ENCODE results near the gene CAB39. TPM values are rescaled to one million over a fixed set of nuclear protein-coding genes. Genes with fewer than 3 reads are reported as not detected.

Gene CAB39
- total RNA-seq, 1 experiment from 2014 or later: 88.7 TPM

GRCh38 chr2:230706053-230706521 lies 6.6 kb upstream of the CAB39 start:
- intact Hi-C loops (cut with micrococcal nuclease; ENCODE audit: unreplicated experiment): no loop called here
- Mint-ChIP-seq H3K9me3 (ENCODE audit: low read depth, unreplicated experiment) (peaks cover 8% of the 10 kb centered on the region), H3K27ac (ENCODE audit: unreplicated experiment) (peak overlapping the region; percentile 41), H3K4me3 (ENCODE audit: low read depth, unreplicated experiment) (no peak overlapping the region), H3K27me3 (ENCODE audit: unreplicated experiment) (no peaks in the 10 kb centered on the region), H3K36me3 (ENCODE audit: insufficient read depth, unreplicated experiment) (no peaks in the 10 kb centered on the region), H3K4me1 (ENCODE audit: low read depth, unreplicated experiment) (peaks cover 16% of the 10 kb centered on the region)
- CTCF ChIA-PET: no interaction called here
- BruUV-seq (replicated peaks): no TSS peak
- no peak for TF ChIP-seq CTCF (IDR thresholded peaks at IDR 0.05; ENCODE audit: unreplicated experiment)
- peak; percentile 63 for DNase-seq

DNA sequence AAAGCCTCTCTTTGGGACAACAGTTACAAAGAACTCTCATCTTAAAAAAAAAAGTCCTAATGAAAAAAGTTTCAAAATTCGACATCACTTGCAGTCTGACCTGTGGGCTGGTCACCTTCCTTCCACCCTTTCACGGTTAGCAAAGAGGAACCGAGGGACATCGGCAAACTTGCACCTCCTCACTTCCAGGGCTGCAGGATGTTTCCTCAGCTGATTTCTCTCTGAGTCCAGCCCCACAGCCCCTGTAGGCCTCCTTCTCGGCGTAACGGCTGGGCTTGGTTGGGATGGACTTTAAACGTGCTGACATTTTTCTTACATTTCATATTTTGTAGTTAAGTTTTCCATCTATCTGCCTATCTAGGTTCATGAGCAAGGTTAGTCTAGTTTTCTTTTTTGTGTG lies 5.7 kb upstream of the CAB39 start:
- H3K27me3 Mint-ChIP-seq (ENCODE audit: unreplicated experiment): no peaks in the 10 kb centered on the region
- DNase-seq: no peak
- intact Hi-C loops (cut with micrococcal nuclease; ENCODE audit: unreplicated experiment): no loop called here
- no peak for TF ChIP-seq CTCF (IDR thresholded peaks at IDR 0.05; ENCODE audit: unreplicated experiment)
- BruUV-seq (replicated peaks): no TSS peak
- CTCF ChIA-PET: no interaction called here
- peaks cover 8% of the 10 kb centered on the region for H3K9me3 Mint-ChIP-seq (ENCODE audit: low read depth, unreplicated experiment)
- H3K36me3 Mint-ChIP-seq (ENCODE audit: insufficient read depth, unreplicated experiment): peaks cover 5% of the 10 kb centered on the region
- H3K27ac Mint-ChIP-seq (ENCODE audit: unreplicated experiment): no peak overlapping the region
- H3K4me3 Mint-ChIP-seq (ENCODE audit: low read depth, unreplicated experiment): no peak overlapping the region
- H3K4me1 Mint-ChIP-seq (ENCODE audit: low read depth, unreplicated experiment): peaks cover 25% of the 10 kb centered on the region

- CTCF ChIA-PET: no interaction called here
- intact Hi-C loops (cut with micrococcal nuclease; ENCODE audit: unreplicated experiment): no loop called here
These were observed 4.4 kb upstream of the CAB39 start for GRCh38 chr2:230708204-230708603.

DNA sequence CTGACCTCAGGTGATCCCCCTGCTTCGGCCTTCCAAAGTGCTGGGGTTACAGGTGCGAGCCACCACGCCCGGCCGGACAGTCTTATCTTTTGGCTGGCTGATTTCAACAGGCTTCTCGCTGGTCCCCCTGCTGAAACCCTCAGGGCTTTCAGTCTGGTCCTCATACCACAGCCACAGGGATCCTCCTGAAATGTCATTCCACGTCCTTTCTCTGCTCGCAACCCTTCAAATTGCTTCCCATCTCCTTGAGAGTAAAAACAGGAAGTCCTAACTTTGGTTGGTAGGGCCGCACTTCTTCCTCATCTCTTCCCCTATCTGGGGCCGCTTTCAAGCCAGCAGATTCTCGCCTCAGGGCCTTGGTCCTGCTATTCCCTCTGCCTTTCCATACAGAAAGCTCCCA lies 1.4 kb upstream of the CAB39 start:
- CTCF ChIA-PET: no interaction called here
- DNase-seq: no peak
- H3K4me3 Mint-ChIP-seq (ENCODE audit: low read depth, unreplicated experiment): no peak overlapping the region

More at GRCh38 chr2:230708204-230708603, 4.4 kb upstream of the CAB39 start:
- Mint-ChIP-seq H3K4me3 (ENCODE audit: low read depth, unreplicated experiment) (no peak overlapping the region), H3K36me3 (ENCODE audit: insufficient read depth, unreplicated experiment) (peaks cover 17% of the 10 kb centered on the region), H3K9me3 (ENCODE audit: low read depth, unreplicated experiment) (peaks cover 8% of the 10 kb centered on the region), H3K27ac (ENCODE audit: unreplicated experiment) (no peak overlapping the region), H3K4me1 (ENCODE audit: low read depth, unreplicated experiment) (peaks cover 25% of the 10 kb centered on the region), H3K27me3 (ENCODE audit: unreplicated experiment) (no peaks in the 10 kb centered on the region)
- no peak for DNase-seq
- no peak for TF ChIP-seq CTCF (IDR thresholded peaks at IDR 0.05; ENCODE audit: unreplicated experiment)
- no TSS peak for BruUV-seq (replicated peaks)

More for the DNA sequence above, 1.4 kb upstream of the CAB39 start:
- no peaks in the 10 kb centered on the region for H3K27me3 Mint-ChIP-seq (ENCODE audit: unreplicated experiment)
- H3K36me3 Mint-ChIP-seq (ENCODE audit: insufficient read depth, unreplicated experiment): peaks cover 35% of the 10 kb centered on the region
- H3K4me1 Mint-ChIP-seq (ENCODE audit: low read depth, unreplicated experiment): peaks cover 29% of the 10 kb centered on the region
- intact Hi-C loops (cut with micrococcal nuclease; ENCODE audit: unreplicated experiment): loop anchor here (10.0 kb wide), 1 partner anchor 96 kb away; no protein-coding TSS in a partner anchor
- peak overlapping the region; percentile 90 for H3K27ac Mint-ChIP-seq (ENCODE audit: unreplicated experiment)
- BruUV-seq (replicated peaks): no TSS peak
- no peaks in the 10 kb centered on the region for H3K9me3 Mint-ChIP-seq (ENCODE audit: low read depth, unreplicated experiment)
- TF ChIP-seq CTCF (IDR thresholded peaks at IDR 0.05; ENCODE audit: unreplicated experiment): no peak
